Nephron progenitor cell (in vitro differentiated cells): ENCODE measurements around the gene CPNE5.
A peak's percentile ranks its signal among the peaks of the same experiment; 100 is the strongest.
"Not testable (repeated sequence)": the region's sequence is repeated elsewhere in the genome, so short reads cannot be mapped to it uniquely, and the experiment has no call there.

Source experiments
- DNase-seq: peaks from one replicate; pipeline ENCODE4 v3.0.0; 2021
- H3K27ac Mint-ChIP-seq: 2 replicates; pipeline ENCODE4 v1.8.0; 2021; ENCODE audit warnings: mild to moderate bottlenecking, moderate library complexity, mixed read lengths
- H3K27me3 Mint-ChIP-seq: 2 replicates; pipeline ENCODE4 v1.8.0; 2021; ENCODE audit warnings: mild to moderate bottlenecking, low read depth, mixed read lengths; ENCODE audit not compliant: poor library complexity
- H3K36me3 Mint-ChIP-seq: 2 replicates; pipeline ENCODE4 v1.8.0; 2021; ENCODE audit warnings: low read depth, mixed read lengths
- H3K4me1 Mint-ChIP-seq: 2 replicates; pipeline ENCODE4 v1.8.0; 2021; ENCODE audit warnings: mixed read lengths
- H3K4me3 Mint-ChIP-seq: 2 replicates; pipeline ENCODE4 v1.8.0; 2021; ENCODE audit warnings: mild to moderate bottlenecking, moderate library complexity, mixed read lengths
- H3K9me3 Mint-ChIP-seq: 2 replicates; pipeline ENCODE4 v1.8.0; 2021; ENCODE audit warnings: mild to moderate bottlenecking, moderate library complexity, mixed read lengths
- CTCF ChIP-seq: fragments of 200-600 bp; sonication (generic); IDR thresholded peaks from 2 replicates; pipeline ENCODE4 v1.5.0; 2021; ENCODE audit warnings: antibody characterized with exemption

CPNE5 gene

GRCh38 chr6:36818756-36819155, 20.5 kb downstream of the CPNE5 start:
- Mint-ChIP-seq H3K36me3 (no peaks in the 10 kb centered on the region), H3K27me3 (peaks cover 5% of the 10 kb centered on the region), H3K4me1 (peaks cover 75% of the 10 kb centered on the region), H3K4me3 (no peak overlapping the region), H3K9me3 (no peaks in the 10 kb centered on the region), H3K27ac (no peak overlapping the region)
- DNase-seq, result no peak
- TF ChIP-seq CTCF, result no peak

- no peak for DNase-seq
- no peak for TF ChIP-seq CTCF
- H3K27me3 Mint-ChIP-seq, result peaks cover 9% of the 10 kb centered on the region
- H3K36me3 Mint-ChIP-seq, result no peaks in the 10 kb centered on the region
- no peak overlapping the region for H3K27ac Mint-ChIP-seq
- H3K4me3 Mint-ChIP-seq, result no peak overlapping the region
- H3K4me1 Mint-ChIP-seq, result peaks cover 66% of the 10 kb centered on the region
- no peaks in the 10 kb centered on the region for H3K9me3 Mint-ChIP-seq
Measured at GRCh38 chr6:36817847-36818246, 21.4 kb downstream of the CPNE5 start.

DNA sequence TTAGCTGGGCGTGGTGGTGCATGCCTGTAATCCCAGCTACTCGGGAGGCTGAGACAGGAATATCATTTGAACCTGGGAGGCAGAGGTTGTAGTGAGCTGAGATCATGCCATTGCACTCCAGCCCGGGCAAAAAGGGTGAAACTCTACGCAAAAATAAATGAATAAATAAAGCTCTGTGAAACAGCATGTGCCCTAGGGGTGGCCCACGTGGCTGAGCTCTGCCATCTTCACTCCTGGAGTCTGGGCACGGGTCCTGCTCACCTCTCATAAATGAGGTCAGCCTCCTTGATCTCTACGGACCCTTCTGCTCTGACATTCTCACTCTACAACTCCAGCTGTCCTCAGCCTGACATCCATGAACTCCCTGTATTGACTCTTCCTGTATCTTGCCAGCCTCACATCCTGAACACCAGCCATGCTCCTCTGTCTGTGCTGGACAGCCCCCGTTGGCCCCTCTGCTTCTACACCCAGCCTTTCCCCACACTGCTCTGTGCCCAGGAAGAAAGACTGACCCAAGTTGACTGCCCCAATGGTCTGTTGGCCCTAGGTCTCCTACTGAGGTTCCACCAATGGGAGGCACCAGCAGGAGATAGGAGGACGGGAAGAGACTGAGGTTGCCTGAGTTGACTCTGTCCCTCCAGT, 21.9 kb downstream of the CPNE5 start:
- Mint-ChIP-seq H3K4me1 (peaks cover 61% of the 10 kb centered on the region), H3K36me3 (no peaks in the 10 kb centered on the region), H3K27me3 (peaks cover 9% of the 10 kb centered on the region), H3K4me3 (no peak overlapping the region), H3K27ac (peak overlapping the region; percentile 79), H3K9me3 (no peaks in the 10 kb centered on the region)
- DNase-seq, result no peak
- TF ChIP-seq CTCF, result no peak

DNA sequence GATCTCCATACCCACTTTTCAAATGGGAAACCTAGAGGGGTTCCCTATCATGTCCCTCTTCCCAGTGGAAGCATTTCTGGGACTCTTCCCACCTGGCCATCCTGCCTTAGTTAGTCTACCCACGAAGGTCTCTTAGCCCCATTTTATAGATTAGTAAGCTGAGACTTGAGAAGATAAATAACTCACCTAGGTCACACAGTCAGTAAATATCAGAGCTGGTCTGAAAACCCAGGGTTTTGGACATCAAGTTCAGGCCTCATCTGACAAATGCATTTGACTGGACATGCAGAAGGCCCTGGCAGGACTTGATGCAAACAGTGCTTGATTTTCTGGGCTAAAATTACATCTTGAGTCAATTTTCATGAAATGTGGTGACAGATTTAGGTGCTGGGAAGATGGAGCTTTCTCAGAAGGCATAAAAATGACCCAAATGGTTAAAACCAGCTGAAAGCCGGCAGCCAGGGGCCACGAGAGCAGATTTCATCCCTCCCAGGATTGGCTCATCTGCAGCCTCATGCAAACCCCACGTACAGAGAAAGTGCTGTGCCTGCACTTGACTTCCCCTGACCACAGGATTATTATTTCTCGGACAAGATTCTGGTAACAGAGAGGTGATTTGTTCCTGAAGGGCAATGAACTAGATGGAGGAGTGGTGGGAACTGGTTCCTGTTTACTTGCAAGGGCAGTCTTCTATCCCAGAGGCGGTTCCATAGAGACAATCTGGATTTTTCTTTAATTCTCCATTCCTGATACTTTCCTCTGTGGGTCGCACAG, 23.1 kb downstream of the CPNE5 start:
- peak overlapping the region; percentile 39 for H3K27ac Mint-ChIP-seq
- no peaks in the 10 kb centered on the region for H3K9me3 Mint-ChIP-seq
- TF ChIP-seq CTCF, result no peak
- peaks cover 9% of the 10 kb centered on the region for H3K27me3 Mint-ChIP-seq
- H3K4me1 Mint-ChIP-seq, result peaks cover 61% of the 10 kb centered on the region
- H3K36me3 Mint-ChIP-seq, result no peaks in the 10 kb centered on the region
- DNase-seq, result no peak
- no peak overlapping the region for H3K4me3 Mint-ChIP-seq

DNA sequence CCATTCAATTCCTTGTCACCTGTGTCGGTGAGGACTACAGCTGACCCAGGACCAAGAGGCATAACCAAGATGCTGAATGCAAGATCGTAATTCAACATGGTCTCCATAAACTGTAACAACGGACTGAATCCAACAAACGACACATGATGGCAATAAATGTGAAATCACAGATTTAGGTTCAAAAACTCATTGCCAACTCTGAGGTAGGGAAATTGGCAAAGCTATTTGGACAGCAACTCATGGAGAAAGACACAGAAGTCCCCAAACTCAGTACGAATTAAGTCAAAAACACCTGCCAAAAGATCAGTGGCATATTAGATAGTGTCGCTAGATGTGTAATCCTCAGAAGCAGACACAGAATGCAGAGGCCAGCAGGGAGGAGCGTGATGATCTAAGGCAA, 25.0 kb downstream of the CPNE5 start:
- Mint-ChIP-seq H3K4me1 (peaks cover 61% of the 10 kb centered on the region), H3K36me3 (no peaks in the 10 kb centered on the region), H3K27ac (no peak overlapping the region), H3K27me3 (peaks cover 9% of the 10 kb centered on the region), H3K9me3 (no peaks in the 10 kb centered on the region), H3K4me3 (no peak overlapping the region)
- DNase-seq, result no peak
- no peak for TF ChIP-seq CTCF

DNA sequence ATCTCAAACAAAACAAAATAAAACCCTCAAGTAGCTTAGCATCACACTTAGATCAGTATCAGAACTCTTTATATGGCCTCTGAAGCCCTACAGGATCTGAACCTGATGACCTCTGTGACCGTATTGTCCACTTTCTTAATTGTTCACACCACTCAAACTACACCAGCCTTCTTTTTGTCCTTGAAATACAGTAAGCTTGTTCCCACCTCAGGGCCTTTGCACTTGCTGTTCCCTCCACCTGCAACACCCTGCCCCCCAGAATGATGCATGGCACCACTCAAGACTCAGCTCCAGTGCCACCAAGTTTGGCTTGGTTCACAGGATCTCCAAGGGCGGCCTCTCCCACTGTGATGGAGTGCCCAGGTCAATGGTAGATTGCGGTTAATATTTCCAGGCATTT, 25.7 kb downstream of the CPNE5 start:
- H3K27me3 Mint-ChIP-seq, result peaks cover 9% of the 10 kb centered on the region
- no peak overlapping the region for H3K27ac Mint-ChIP-seq
- H3K4me3 Mint-ChIP-seq, result no peak overlapping the region

GRCh38 chr6:36813047-36813446, 26.2 kb downstream of the CPNE5 start:
- not testable (repeated sequence) for H3K36me3 Mint-ChIP-seq, DNase-seq, H3K27ac Mint-ChIP-seq, H3K27me3 Mint-ChIP-seq, H3K9me3 Mint-ChIP-seq, H3K4me3 Mint-ChIP-seq
- H3K4me1 Mint-ChIP-seq, result peaks cover 58% of the 10 kb centered on the region

More for the DNA sequence above, 25.7 kb downstream of the CPNE5 start:
- Mint-ChIP-seq H3K36me3 (no peaks in the 10 kb centered on the region), H3K4me1 (peaks cover 59% of the 10 kb centered on the region), H3K9me3 (no peaks in the 10 kb centered on the region)
- no peak for DNase-seq
- no peak for TF ChIP-seq CTCF
